ENCODE data around the gene RASSF5.

The RASSF5 gene

GRCh38 chr1:206507284-206508129 lies at the start of gene RASSF5:
RASSF5 (plus strand) TSS chr1:206507531; CDS start chr1:206507603, 72 bp downstream.
- peak; percentile 86 for DNase-seq

GRCh38 chr1:206459703-206460102 lies 47.6 kb upstream of the RASSF5 start:
- no peak for DNase-seq

GRCh38 chr1:206460836-206461426 lies 46.4 kb upstream of the RASSF5 start:
- DNase-seq, result no peak

- peak; percentile 82 for DNase-seq
Observed at GRCh38 chr1:206461602-206462455, 45.5 kb upstream of the RASSF5 start.

GRCh38 chr1:206463137-206463536 lies 44.2 kb upstream of the RASSF5 start:
- no peak for DNase-seq

- DNase-seq, result no peak
Observed at GRCh38 chr1:206463911-206464310, 43.4 kb upstream of the RASSF5 start.

- no peak for DNase-seq
Observed at GRCh38 chr1:206464456-206464964, 42.8 kb upstream of the RASSF5 start.

- DNase-seq, result no peak
Observed at GRCh38 chr1:206465951-206466350, 41.4 kb upstream of the RASSF5 start.

- DNase-seq, result no peak
Observed at GRCh38 chr1:206466840-206467649, 40.3 kb upstream of the RASSF5 start.

- DNase-seq, result no peak
Observed at GRCh38 chr1:206467915-206468314, 39.4 kb upstream of the RASSF5 start.

GRCh38 chr1:206468571-206468970 lies 38.8 kb upstream of the RASSF5 start:
- no peak for DNase-seq

- no peak for DNase-seq
Observed at GRCh38 chr1:206469411-206469932, 37.9 kb upstream of the RASSF5 start.

- DNase-seq, result peak; percentile 87
Observed at GRCh38 chr1:206469933-206470691, 37.2 kb upstream of the RASSF5 start, which contains the start of gene IKBKE. IKBKE (plus strand) TSS chr1:206470476; CDS start chr1:206473228, 2,752 bp downstream.

- peak; percentile 94 for DNase-seq
Observed at GRCh38 chr1:206470692-206471414, 36.5 kb upstream of the RASSF5 start.

- no peak for DNase-seq
Observed at GRCh38 chr1:206471415-206471801, 35.9 kb upstream of the RASSF5 start.

GRCh38 chr1:206472024-206472423 lies 35.3 kb upstream of the RASSF5 start:
- no peak for DNase-seq

- DNase-seq, result peak; percentile 80
Observed at GRCh38 chr1:206472454-206472853, 34.9 kb upstream of the RASSF5 start.

- DNase-seq, result no peak
Observed at GRCh38 chr1:206472886-206473285, 34.4 kb upstream of the RASSF5 start.

GRCh38 chr1:206476058-206476457 lies 31.3 kb upstream of the RASSF5 start:
- DNase-seq, result no peak

GRCh38 chr1:206476591-206476990 lies 30.7 kb upstream of the RASSF5 start:
- no peak for DNase-seq
